CD14-positive monocyte (primary cell): ENCODE data around the gene SPEM1. TPM values are rescaled to one million over a fixed set of nuclear protein-coding genes. Genes with fewer than 3 reads are reported as not detected.
A peak's percentile ranks its signal among the peaks of the same experiment; 100 is the strongest.

Experiments
- DNase-seq, 3 donors: peaks; one replicate each; pipeline ENCODE4 v3.0.0-alpha.2; 2011 to 2022
- H2AFZ ChIP-seq: 2 replicates; pipeline ENCODE4 v1.6.0; 2012; ENCODE audit warnings: mild to moderate bottlenecking, low read depth, low read length, inconsistent platforms; ENCODE audit not compliant: insufficient read depth, poor library complexity, severe bottlenecking
- H3K27ac ChIP-seq, 2 donors: 1 replicate in 1 of 2; 2 replicates in 1 of 2; pipeline ENCODE4 v1.5.1; 2012 to 2013; ENCODE audit warnings: low read length in 2 of 2, control low read depth in 1 of 2, inconsistent platforms in 1 of 2, low read depth in 1 of 2, mild to moderate bottlenecking in 1 of 2
- H3K27me3 ChIP-seq, 2 donors: one replicate each; pipeline versions ENCODE4 v1.6.0 to v1.6.1; 2011 to 2013; ENCODE audit warnings: low read length in 2 of 2; ENCODE audit not compliant: control insufficient read depth in 2 of 2, insufficient read depth in 2 of 2
- H3K36me3 ChIP-seq, 2 donors: replicated peaks in 1 of 2; 1 replicate in 1 of 2; 2 replicates in 1 of 2; pipeline versions ENCODE4 v1.5.1 to v1.6.1; 2012 to 2013; ENCODE audit warnings: low read length in 2 of 2, control low read depth in 1 of 2, inconsistent platforms in 1 of 2, mild to moderate bottlenecking in 1 of 2; ENCODE audit not compliant: insufficient read depth in 2 of 2, control insufficient read depth in 1 of 2
- H3K4me1 ChIP-seq, 2 donors: 1 replicate in 1 of 2; 2 replicates in 1 of 2; pipeline versions ENCODE4 v1.5.1 to v1.6.1; 2012 to 2013; ENCODE audit warnings: low read length in 2 of 2, control low read depth in 1 of 2, inconsistent platforms in 1 of 2, mild to moderate bottlenecking in 1 of 2, moderate library complexity in 1 of 2; ENCODE audit not compliant: insufficient read depth in 2 of 2, control insufficient read depth in 1 of 2
- H3K4me2 ChIP-seq: replicated peaks from 2 replicates; pipeline ENCODE3; 2012; ENCODE audit warnings: low read length, moderate library complexity, mild to moderate bottlenecking; ENCODE audit not compliant: poor library complexity, severe bottlenecking; ENCODE audit errors: extremely low read depth
- H3K4me3 ChIP-seq, 3 experiments: fragments of 200-600 bp in 1 of 3; sonication (generic) in 1 of 3; replicated peaks in 1 of 3; 1 replicate in 2 of 3; 2 replicates in 1 of 3; pipeline ENCODE4 v1.5.1; 2011 to 2013; ENCODE audit warnings: low read length in 3 of 3, mild to moderate bottlenecking in 3 of 3, control low read depth in 2 of 3, low read depth in 2 of 3, inconsistent platforms in 1 of 3, moderate library complexity in 1 of 3
- H3K79me2 ChIP-seq: 2 replicates; pipeline ENCODE4 v1.6.0; 2012; ENCODE audit warnings: mild to moderate bottlenecking, control low read depth, inconsistent platforms, low read length, moderate library complexity; ENCODE audit not compliant: insufficient read depth
- H3K9ac ChIP-seq: 2 replicates; pipeline ENCODE4 v1.6.0; 2017; ENCODE audit warnings: low read length, mild to moderate bottlenecking; ENCODE audit not compliant: insufficient read depth, poor library complexity, severe bottlenecking
- H3K9me3 ChIP-seq, 2 donors: replicated peaks in 1 of 2; 1 replicate in 1 of 2; 2 replicates in 1 of 2; pipeline versions ENCODE4 v1.5.1 to v1.6.1; 2012 to 2013; ENCODE audit warnings: low read length in 2 of 2, control low read depth in 1 of 2; ENCODE audit not compliant: control insufficient read depth in 1 of 2, insufficient read depth in 1 of 2
- H4K20me1 ChIP-seq: 2 replicates; pipeline ENCODE4 v1.6.0; 2012; ENCODE audit warnings: mild to moderate bottlenecking, low read length, control low read depth, moderate library complexity; ENCODE audit not compliant: insufficient read depth
- H3K27ac Mint-ChIP-seq, 7 donors: one replicate each; pipeline ENCODE4 v1.8.0; 2020; ENCODE audit warnings: mild to moderate bottlenecking in 7 of 7, mixed read lengths in 7 of 7, moderate library complexity in 6 of 7, inconsistent platforms in 2 of 7
- H3K27me3 Mint-ChIP-seq, 3 donors: one replicate each; pipeline ENCODE4 v1.8.0; 2021 to 2022; ENCODE audit warnings: low read depth in 3 of 3, mild to moderate bottlenecking in 3 of 3, mixed read lengths in 3 of 3, moderate library complexity in 3 of 3, inconsistent platforms in 1 of 3
- H3K36me3 Mint-ChIP-seq, 2 donors: one replicate each; pipeline ENCODE4 v1.8.0; 2020; ENCODE audit warnings: mixed read lengths in 2 of 2, inconsistent platforms in 1 of 2, mild to moderate bottlenecking in 1 of 2
- H3K4me1 Mint-ChIP-seq: one replicate; pipeline ENCODE4 v1.8.0; 2020; ENCODE audit warnings: mild to moderate bottlenecking, mixed read lengths
- H3K4me3 Mint-ChIP-seq, 2 donors: one replicate each; pipeline ENCODE4 v1.8.0; 2020; ENCODE audit warnings: mild to moderate bottlenecking in 2 of 2, mixed read lengths in 2 of 2, moderate library complexity in 1 of 2
- H3K9me3 Mint-ChIP-seq, 7 donors: one replicate each; pipeline ENCODE4 v1.8.0; 2020 to 2022; ENCODE audit warnings: mixed read lengths in 7 of 7, mild to moderate bottlenecking in 6 of 7, moderate library complexity in 6 of 7, inconsistent platforms in 2 of 7
- WGBS: methylation state at CpG from one replicate; pipeline ENCODE4 v1.1.5; 2013; ENCODE audit warnings: missing lambda C conversion rate; ENCODE audit not compliant: insufficient coverage; 5-methylcytosine and 5-hydroxymethylcytosine counted together
- intact Hi-C, 2 donors: fragments of 100-400 bp; cut with micrococcal nuclease; formaldehyde crosslinking; loops; one replicate each; pipeline versions ENCODE4 v1.15.0 to v1.15.1; 2023
- polyA plus RNA-seq, 3 donors: library from polyadenylated mRNA; depleted of rRNA in 1 of 3; unstranded in 2 of 3; stranded (reverse) in 1 of 3; fragments of 300-500 nt in 2 of 3; fragments of >200 nt in 1 of 3; fragmentation: Illumina TruSeq in 2 of 3; gene quantifications; 1 replicate in 2 of 3; 2 replicates in 1 of 3; pipeline ENCODE4 v1.2.3, GENCODE V29; 2012 to 2021
- TF ChIP-seq, protein P1 (sequence below): fragments of 200-600 bp; IDR thresholded peaks from one replicate; pipeline ENCODE4 v1.8.0; 2022; ENCODE audit warnings: antibody characterized with exemption, mild to moderate bottlenecking

The SPEM1 gene
- polyA plus RNA-seq, 3 donors, result not detected

DNA sequence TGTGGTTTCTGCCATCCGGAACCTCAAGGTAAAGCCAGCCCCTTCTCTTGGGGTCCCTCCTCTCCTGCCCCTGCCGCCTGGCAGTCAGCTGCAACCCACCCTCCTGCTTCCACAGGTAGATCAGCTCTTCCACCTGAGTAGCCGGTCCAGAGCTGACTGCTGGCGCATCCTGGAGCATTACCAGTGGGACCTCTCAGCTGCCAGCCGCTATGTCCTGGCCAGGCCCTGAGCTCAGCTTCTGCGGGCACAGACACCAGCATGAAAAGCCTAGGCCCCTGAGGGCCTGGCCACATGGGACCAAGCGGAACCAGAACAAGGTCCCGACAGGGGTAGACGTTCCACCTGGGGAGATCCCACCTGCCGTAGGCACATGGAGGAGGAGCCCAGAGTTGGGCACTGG is 31.3 kb upstream of the SPEM1 start:
- peaks cover 15 to 16% of the 10 kb centered on the region in 2 donors for H3K4me1 ChIP-seq
- no peak overlapping the region for H3K9ac ChIP-seq
- Mint-ChIP-seq H3K9me3 (peaks cover 0 to 2% (median 0%) of the 10 kb centered on the region in 7 donors), H3K27ac (peak overlapping the region in 1 of 7 donors; percentile 69), H3K4me1 (peaks cover 14% of the 10 kb centered on the region), H3K4me3 (no peak overlapping the region), H3K27me3 (peaks cover 8 to 19% (median 15%) of the 10 kb centered on the region in 3 donors), H3K36me3 (peaks cover 53 to 61% of the 10 kb centered on the region in 2 donors)
- H2AFZ ChIP-seq, result no peak overlapping the region
- H3K79me2 ChIP-seq, result no peaks in the 10 kb centered on the region
- no peak overlapping the region for H3K4me2 ChIP-seq
- WGBS, result 98% methylated on average over 9 of the region's 10 CpGs
- TF ChIP-seq, protein P1, sequence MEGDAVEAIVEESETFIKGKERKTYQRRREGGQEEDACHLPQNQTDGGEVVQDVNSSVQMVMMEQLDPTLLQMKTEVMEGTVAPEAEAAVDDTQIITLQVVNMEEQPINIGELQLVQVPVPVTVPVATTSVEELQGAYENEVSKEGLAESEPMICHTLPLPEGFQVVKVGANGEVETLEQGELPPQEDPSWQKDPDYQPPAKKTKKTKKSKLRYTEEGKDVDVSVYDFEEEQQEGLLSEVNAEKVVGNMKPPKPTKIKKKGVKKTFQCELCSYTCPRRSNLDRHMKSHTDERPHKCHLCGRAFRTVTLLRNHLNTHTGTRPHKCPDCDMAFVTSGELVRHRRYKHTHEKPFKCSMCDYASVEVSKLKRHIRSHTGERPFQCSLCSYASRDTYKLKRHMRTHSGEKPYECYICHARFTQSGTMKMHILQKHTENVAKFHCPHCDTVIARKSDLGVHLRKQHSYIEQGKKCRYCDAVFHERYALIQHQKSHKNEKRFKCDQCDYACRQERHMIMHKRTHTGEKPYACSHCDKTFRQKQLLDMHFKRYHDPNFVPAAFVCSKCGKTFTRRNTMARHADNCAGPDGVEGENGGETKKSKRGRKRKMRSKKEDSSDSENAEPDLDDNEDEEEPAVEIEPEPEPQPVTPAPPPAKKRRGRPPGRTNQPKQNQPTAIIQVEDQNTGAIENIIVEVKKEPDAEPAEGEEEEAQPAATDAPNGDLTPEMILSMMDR, result no peak
- DNase-seq, result no peak
- H3K4me3 ChIP-seq, result no peak overlapping the region
- H3K27me3 ChIP-seq, result peaks cover 0 to 11% of the 10 kb centered on the region in 2 donors
- intact Hi-C loops, result loop anchor here in 1 of 2 donors (5.0 kb wide), 1 partner anchor 43 kb away; no protein-coding TSS in a partner anchor
- no peak overlapping the region for H3K27ac ChIP-seq
- H4K20me1 ChIP-seq, result no peaks in the 10 kb centered on the region
- peaks cover 31 to 52% of the 10 kb centered on the region in 2 donors for H3K36me3 ChIP-seq
- no peaks in the 10 kb centered on the region for H3K9me3 ChIP-seq

DNA sequence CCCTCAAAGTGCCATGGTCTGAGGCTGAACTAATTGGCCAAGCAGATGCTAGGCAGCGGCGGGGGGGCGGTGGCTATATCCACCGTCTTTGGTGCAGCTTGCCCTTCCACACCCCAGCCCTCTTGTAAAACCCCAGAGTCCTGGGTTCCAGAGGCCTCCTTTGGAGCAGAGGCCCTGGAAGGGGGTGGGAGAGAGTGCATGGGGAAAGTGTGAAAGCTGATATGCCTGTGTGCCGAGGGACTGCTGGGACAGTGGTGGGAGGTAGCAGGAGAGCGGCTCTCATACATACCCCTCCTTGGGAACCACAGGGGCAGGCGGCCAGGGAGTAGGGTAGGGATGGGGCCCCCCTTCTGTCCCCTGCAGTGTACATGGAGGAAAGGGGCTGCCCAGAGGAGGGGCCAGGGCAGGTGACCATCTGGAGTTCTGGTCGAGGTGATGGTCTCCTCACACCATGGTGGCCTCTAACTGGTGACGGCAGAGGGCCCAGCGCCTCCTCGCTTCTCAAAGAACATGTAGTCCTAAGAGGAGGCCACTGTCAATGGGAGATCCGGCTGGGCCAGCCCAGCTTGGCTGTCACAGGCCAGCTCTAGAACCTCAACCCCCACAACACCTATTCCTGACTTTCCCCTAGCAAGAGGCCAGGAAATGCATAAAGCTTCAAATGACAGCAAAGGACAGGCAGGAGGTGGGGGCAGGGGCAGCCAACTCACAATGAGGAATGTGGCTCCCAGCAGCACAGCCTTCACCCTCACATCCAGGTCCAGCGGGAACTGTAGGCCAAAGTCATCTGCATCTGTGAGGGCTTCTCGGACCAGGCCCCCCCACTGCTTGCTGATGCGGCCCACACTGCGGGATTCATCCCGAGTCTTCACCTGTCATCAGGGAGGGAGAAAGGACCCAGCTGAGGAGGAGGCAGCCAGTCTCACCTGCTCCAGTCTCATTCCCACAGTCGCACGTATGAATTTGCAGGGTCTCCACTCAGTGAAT is 29.9 kb upstream of the SPEM1 start:
- no peaks in the 10 kb centered on the region for H3K79me2 ChIP-seq
- H3K36me3 Mint-ChIP-seq, result peaks cover 52 to 61% of the 10 kb centered on the region in 2 donors
- intact Hi-C loops, result loop anchor here in 1 of 2 donors (5.0 kb wide), 2 partner anchors 38 to 42 kb away; partner anchors contain the start of gene KCTD11
- H2AFZ ChIP-seq, result no peak overlapping the region
- WGBS, result 93% methylated on average over 5 of the region's 19 CpGs
- H3K4me3 ChIP-seq, result no peak overlapping the region
- no peak overlapping the region for H3K27ac ChIP-seq
- peaks cover 14 to 17% of the 10 kb centered on the region in 2 donors for H3K4me1 ChIP-seq
- H3K4me1 Mint-ChIP-seq, result peaks cover 14% of the 10 kb centered on the region
- DNase-seq, result no peak
- no peak overlapping the region for H3K4me2 ChIP-seq
- H3K9me3 ChIP-seq, result no peaks in the 10 kb centered on the region
- H3K9ac ChIP-seq, result no peak overlapping the region
- TF ChIP-seq, protein P1, result no peak
- no peak overlapping the region for H3K27ac Mint-ChIP-seq
- peaks cover 0 to 5% (median 2%) of the 10 kb centered on the region in 3 donors for H3K27me3 Mint-ChIP-seq
- H3K36me3 ChIP-seq, result peaks cover 31 to 52% of the 10 kb centered on the region in 2 donors
- peaks cover 0 to 2% of the 10 kb centered on the region in 2 donors for H3K27me3 ChIP-seq
- no peaks in the 10 kb centered on the region for H4K20me1 ChIP-seq
- H3K4me3 Mint-ChIP-seq, result no peak overlapping the region
- peaks cover 0 to 2% (median 0%) of the 10 kb centered on the region in 7 donors for H3K9me3 Mint-ChIP-seq
